CD4-positive, alpha-beta memory T cell (primary cell): ENCODE data around the gene COG2. TPM values are rescaled to one million over a fixed set of nuclear protein-coding genes. Genes with fewer than 3 reads are reported as not detected.
"Not testable (repeated sequence)": the region's sequence is repeated elsewhere in the genome, so short reads cannot be mapped to it uniquely, and the experiment has no call there.

ENCODE experiments used
- CTCF ChIA-PET: fragments of 350-600 bp; sonication (Branson Sonifier 250); formaldehyde crosslinking; loops from one replicate; lab custom pipeline; 2021; ENCODE audit warnings: inconsistent platforms; ENCODE audit not compliant: partially characterized antibody; lab: Charles Lee
- POLR2A ChIA-PET: fragments of 350-600 bp; sonication (Branson Sonifier 250); formaldehyde crosslinking; loops from one replicate; lab custom pipeline; 2021; ENCODE audit not compliant: partially characterized antibody; lab: Charles Lee
- DNase-seq, 5 donors: peaks; one replicate each; pipeline versions ENCODE4 v3.0.0 to v3.0.0-alpha.2; 2020 to 2022; ENCODE audit warnings: mixed read lengths in 1 of 5
- H3K27ac ChIP-seq: one replicate; pipeline ENCODE4 v1.7.0; 2013; ENCODE audit warnings: low read depth, low read length
- H3K27me3 ChIP-seq: 2 replicates; pipeline ENCODE4 v1.7.0; 2013; ENCODE audit warnings: mild to moderate bottlenecking, low read length, moderate library complexity; ENCODE audit not compliant: insufficient read depth
- H3K36me3 ChIP-seq: 2 replicates; pipeline ENCODE4 v1.7.0; 2013; ENCODE audit warnings: mild to moderate bottlenecking, low read length, moderate library complexity; ENCODE audit not compliant: insufficient read depth
- H3K4me1 ChIP-seq: 2 replicates; pipeline ENCODE4 v1.7.0; 2013; ENCODE audit warnings: mild to moderate bottlenecking, low read length, moderate library complexity; ENCODE audit not compliant: insufficient read depth
- H3K4me3 ChIP-seq, 2 donors: one replicate each; pipeline ENCODE4 v1.7.0; 2013; ENCODE audit warnings: low read length in 2 of 2, mild to moderate bottlenecking in 1 of 2
- H3K9me3 ChIP-seq, 2 donors: one replicate each; pipeline ENCODE4 v1.7.0; 2013; ENCODE audit warnings: low read length in 2 of 2, control low read depth in 1 of 2; ENCODE audit not compliant: control insufficient read depth in 1 of 2
- H3K27ac Mint-ChIP-seq, 7 donors: one replicate each; pipeline ENCODE4 v1.8.0; 2020 to 2021; ENCODE audit warnings: mixed read lengths in 7 of 7, mild to moderate bottlenecking in 6 of 7, inconsistent platforms in 3 of 7, moderate library complexity in 3 of 7
- H3K27me3 Mint-ChIP-seq, 2 donors: one replicate each; pipeline ENCODE4 v1.8.0; 2020 to 2021; ENCODE audit warnings: mixed read lengths in 2 of 2
- H3K36me3 Mint-ChIP-seq, 2 donors: one replicate each; pipeline ENCODE4 v1.8.0; 2020 to 2021; ENCODE audit warnings: mixed read lengths in 2 of 2, inconsistent platforms in 1 of 2, mild to moderate bottlenecking in 1 of 2
- H3K4me1 Mint-ChIP-seq, 4 donors: one replicate each; pipeline ENCODE4 v1.8.0; 2020 to 2021; ENCODE audit warnings: mixed read lengths in 4 of 4, mild to moderate bottlenecking in 1 of 4
- H3K4me3 Mint-ChIP-seq, 8 donors: one replicate each; pipeline ENCODE4 v1.8.0; 2020 to 2021; ENCODE audit warnings: mixed read lengths in 8 of 8, mild to moderate bottlenecking in 7 of 8, moderate library complexity in 6 of 8, inconsistent platforms in 3 of 8
- H3K9me3 Mint-ChIP-seq, 8 donors: one replicate each; pipeline ENCODE4 v1.8.0; 2020 to 2021; ENCODE audit warnings: mixed read lengths in 8 of 8, mild to moderate bottlenecking in 5 of 8, inconsistent platforms in 3 of 8, moderate library complexity in 1 of 8
- intact Hi-C: fragments of 100-400 bp; cut with micrococcal nuclease; formaldehyde crosslinking; loops from one replicate; pipeline ENCODE4 v1.15.1; 2023
- polyA plus RNA-seq, 2 donors: library from polyadenylated mRNA; unstranded; fragments of 300-500 nt; fragmentation: Illumina TruSeq; gene quantifications; one replicate each; pipeline ENCODE4 v1.2.3, GENCODE V29; 2021
- total RNA-seq, 2 experiments: library from RNA; stranded (reverse); gene quantifications; one replicate each; pipeline ENCODE4 v1.2.3, GENCODE V29; 2021

COG2 gene
- total and polyA plus RNA-seq, 4 experiments from 2014 or later, result 28.8 to 44.6 (median 36.1) TPM

- Mint-ChIP-seq H3K4me3 (no peak overlapping the region), H3K9me3 (peaks cover 0 to 7% (median 4%) of the 10 kb centered on the region in 8 donors), H3K4me1 (no peaks in the 10 kb centered on the region), H3K27ac (no peak overlapping the region), H3K27me3 (peaks cover 2 to 24% of the 10 kb centered on the region in 2 donors), H3K36me3 (no peaks in the 10 kb centered on the region)
- DNase-seq, result no peak
- H3K9me3 ChIP-seq, result no peaks in the 10 kb centered on the region
- ChIA-PET POLR2A (no interaction called here), CTCF (no interaction called here)
- H3K4me3 ChIP-seq, result no peak overlapping the region
- no peaks in the 10 kb centered on the region for H3K36me3 ChIP-seq
- intact Hi-C loops, result no loop called here
- H3K27ac ChIP-seq, result no peak overlapping the region
- H3K27me3 ChIP-seq, result no peaks in the 10 kb centered on the region
- H3K4me1 ChIP-seq, result no peaks in the 10 kb centered on the region
These were observed 73.2 kb downstream of the COG2 start for GRCh38 chr1:230715510-230715909.

- Mint-ChIP-seq H3K27me3 (peaks cover 5 to 21% of the 10 kb centered on the region in 2 donors), H3K9me3 (peaks cover 0 to 10% (median 6%) of the 10 kb centered on the region in 8 donors)
- CTCF ChIA-PET, H3K27me3 ChIP-seq, H3K36me3 Mint-ChIP-seq, H3K4me1 Mint-ChIP-seq, H3K4me3 Mint-ChIP-seq, H3K9me3 ChIP-seq, H3K4me1 ChIP-seq, H3K4me3 ChIP-seq, POLR2A ChIA-PET, intact Hi-C loops, H3K27ac ChIP-seq, DNase-seq, H3K27ac Mint-ChIP-seq, H3K36me3 ChIP-seq: not testable (repeated sequence)
These were observed 74.2 kb downstream of the COG2 start for GRCh38 chr1:230716453-230716852.

GRCh38 chr1:230717251-230717650 lies 75.0 kb downstream of the COG2 start:
- no peak overlapping the region for H3K4me3 ChIP-seq
- intact Hi-C loops, result no loop called here
- H3K27ac Mint-ChIP-seq, result no peak overlapping the region
- H3K36me3 ChIP-seq, result no peaks in the 10 kb centered on the region
- POLR2A ChIA-PET, result no interaction called here
- no peaks in the 10 kb centered on the region for H3K9me3 ChIP-seq
- H3K9me3 Mint-ChIP-seq, result peaks cover 0 to 13% (median 7%) of the 10 kb centered on the region in 8 donors
- CTCF ChIA-PET, result no interaction called here
- H3K4me1 ChIP-seq, result no peaks in the 10 kb centered on the region
- peaks cover 0 to 5% of the 10 kb centered on the region in 2 donors for H3K36me3 Mint-ChIP-seq
- H3K4me1 Mint-ChIP-seq, result no peaks in the 10 kb centered on the region
- no peaks in the 10 kb centered on the region for H3K27me3 ChIP-seq
- peaks cover 5 to 21% of the 10 kb centered on the region in 2 donors for H3K27me3 Mint-ChIP-seq
- H3K27ac ChIP-seq, result no peak overlapping the region
- H3K4me3 Mint-ChIP-seq, result no peak overlapping the region
- no peak for DNase-seq

GRCh38 chr1:230721849-230722522 lies 79.7 kb downstream of the COG2 start:
- H3K4me3 Mint-ChIP-seq, H3K27ac ChIP-seq, intact Hi-C loops, DNase-seq, H3K4me1 ChIP-seq, H3K4me1 Mint-ChIP-seq, POLR2A ChIA-PET, H3K4me3 ChIP-seq, CTCF ChIA-PET, H3K27me3 ChIP-seq, H3K27ac Mint-ChIP-seq, H3K36me3 Mint-ChIP-seq, H3K9me3 ChIP-seq, H3K36me3 ChIP-seq: not testable (repeated sequence)
- Mint-ChIP-seq H3K9me3 (peaks cover under 1 to 12% (median 5%) of the 10 kb centered on the region in 8 donors), H3K27me3 (peaks cover 6 to 13% of the 10 kb centered on the region in 2 donors)

- Histone ChIP-seq H3K27me3 (no peaks in the 10 kb centered on the region), H3K27ac (no peak overlapping the region), H3K4me3 (no peak overlapping the region), H3K9me3 (no peaks in the 10 kb centered on the region), H3K36me3 (no peaks in the 10 kb centered on the region), H3K4me1 (no peaks in the 10 kb centered on the region)
- H3K4me1 Mint-ChIP-seq, result no peaks in the 10 kb centered on the region
- intact Hi-C loops, result no loop called here
- no peak for DNase-seq
- H3K27ac Mint-ChIP-seq, result no peak overlapping the region
- peaks cover 6 to 18% of the 10 kb centered on the region in 2 donors for H3K27me3 Mint-ChIP-seq
- ChIA-PET CTCF (no interaction called here), POLR2A (no interaction called here)
- no peak overlapping the region for H3K4me3 Mint-ChIP-seq
- peaks cover 0 to 5% of the 10 kb centered on the region in 2 donors for H3K36me3 Mint-ChIP-seq
- H3K9me3 Mint-ChIP-seq, result peaks cover 2 to 19% (median 6%) of the 10 kb centered on the region in 8 donors
These were observed 83.2 kb downstream of the COG2 start for GRCh38 chr1:230725256-230726012.

- H3K9me3 ChIP-seq, result no peaks in the 10 kb centered on the region
- no peak overlapping the region for H3K27ac ChIP-seq
- no peaks in the 10 kb centered on the region for H3K36me3 ChIP-seq
- DNase-seq, result no peak
- CTCF ChIA-PET, result no interaction called here
- H3K27me3 ChIP-seq, result no peaks in the 10 kb centered on the region
- intact Hi-C loops, result no loop called here
- no peak overlapping the region for H3K4me3 ChIP-seq
- Mint-ChIP-seq H3K27ac (no peak overlapping the region), H3K9me3 (peaks cover 0 to 11% (median 2%) of the 10 kb centered on the region in 8 donors), H3K36me3 (no peaks in the 10 kb centered on the region), H3K27me3 (peaks cover 8 to 18% of the 10 kb centered on the region in 2 donors), H3K4me1 (no peaks in the 10 kb centered on the region), H3K4me3 (no peak overlapping the region)
- POLR2A ChIA-PET, result no interaction called here
- H3K4me1 ChIP-seq, result no peaks in the 10 kb centered on the region
These were observed 86.6 kb downstream of the COG2 start for GRCh38 chr1:230728710-230729392.

- Mint-ChIP-seq H3K27me3 (peaks cover 11 to 16% of the 10 kb centered on the region in 2 donors), H3K4me1 (no peaks in the 10 kb centered on the region), H3K36me3 (no peaks in the 10 kb centered on the region), H3K4me3 (no peak overlapping the region), H3K27ac (no peak overlapping the region), H3K9me3 (peaks cover 0 to 11% (median 2%) of the 10 kb centered on the region in 8 donors)
- DNase-seq, result no peak
- Histone ChIP-seq H3K27me3 (no peaks in the 10 kb centered on the region), H3K4me1 (no peaks in the 10 kb centered on the region), H3K27ac (no peak overlapping the region), H3K4me3 (no peak overlapping the region), H3K9me3 (no peaks in the 10 kb centered on the region), H3K36me3 (no peaks in the 10 kb centered on the region)
- intact Hi-C loops, result no loop called here
- CTCF ChIA-PET, result no interaction called here
- POLR2A ChIA-PET, result no interaction called here
These were observed 88.7 kb downstream of the COG2 start for GRCh38 chr1:230730977-230731376.
